GM12891 (cell line): ENCODE results near the gene NBPF14.
"Not testable (repeated sequence)": the region's sequence is repeated elsewhere in the genome, so short reads cannot be mapped to it uniquely, and the experiment has no call there.

Experiments used
- DNase-seq: peaks from one replicate; pipeline ENCODE4 v3.0.0; 2011; ENCODE audit warnings: low spot score; ENCODE audit not compliant: insufficient read length
- FAIRE-seq: peaks from 2 replicates; lab custom pipeline; 2011; peaks lifted over from hg19 to GRCh38; lab: Jason Lieb, UNC

Gene NBPF14

GRCh38 chr1:148483029-148483428 is 112.8 kb downstream of the NBPF14 start, which contains the start of gene PPIAL4G:
TSS of gene PPIAL4G (minus strand) at chr1:148483302. CDS start at chr1:148483252, 50 bp downstream.
- DNase-seq, FAIRE-seq: not testable (repeated sequence)
